ENCODE results near the gene CHD9.
"Not testable (repeated sequence)": the region's sequence is repeated elsewhere in the genome, so short reads cannot be mapped to it uniquely, and the experiment has no call there.

CHD9 gene

DNA sequence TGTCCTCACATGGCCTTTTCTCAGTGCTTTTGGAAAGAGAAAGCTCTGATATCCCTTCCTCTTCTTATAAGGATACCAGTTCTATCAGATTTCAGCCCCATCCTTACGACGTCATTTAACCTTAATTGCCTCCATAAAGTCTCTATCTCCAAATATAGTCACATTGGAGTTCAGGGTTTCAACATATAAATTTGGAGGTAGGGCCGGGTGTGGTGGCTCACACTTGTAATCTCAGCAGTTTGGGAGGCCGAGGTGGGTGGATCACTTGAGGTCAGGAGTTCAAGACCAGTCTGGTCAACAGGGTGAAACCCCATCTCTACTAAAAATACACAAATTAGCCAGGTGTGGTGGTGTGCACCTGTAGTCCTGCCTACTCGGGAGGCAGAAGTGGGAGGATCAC is 7.3 kb upstream of the CHD9 start:
- not testable (repeated sequence) for FAIRE-seq

DNA sequence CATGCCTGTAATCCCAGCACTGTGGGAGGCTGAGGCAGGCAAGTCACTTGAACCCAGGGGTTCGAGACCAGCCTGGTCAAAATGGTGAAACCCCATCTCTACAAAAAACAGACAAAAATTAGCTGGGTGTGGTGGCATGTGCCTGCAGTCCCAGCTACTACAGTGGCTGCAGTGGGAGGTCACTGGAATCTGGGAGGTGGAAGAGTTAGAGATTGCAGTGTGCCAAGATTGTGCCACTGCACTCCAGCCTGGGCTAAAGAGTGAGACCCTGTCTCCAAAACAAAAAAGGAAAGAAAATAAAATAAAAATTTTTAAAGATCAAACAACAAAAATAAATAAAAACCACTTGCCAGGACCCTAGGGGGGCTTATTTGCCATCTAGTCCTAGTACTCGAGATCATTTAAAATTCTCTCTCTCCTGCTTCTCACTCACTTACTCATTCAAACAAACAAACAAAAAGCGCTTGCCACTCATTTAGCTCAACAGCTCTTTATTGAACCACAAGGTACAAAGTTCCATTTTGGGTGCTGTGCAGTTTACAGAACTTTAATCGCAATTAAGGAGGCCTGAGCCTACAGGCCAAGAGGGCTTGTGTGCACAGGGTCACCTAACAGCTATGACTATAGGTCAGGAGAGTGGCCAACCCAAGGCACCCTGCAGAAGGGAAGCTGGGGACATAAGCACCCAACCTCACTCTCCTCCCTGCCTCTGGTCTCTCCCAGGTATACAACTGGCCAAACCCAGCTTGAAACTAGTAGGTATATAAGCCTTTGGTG is 6.5 kb upstream of the CHD9 start:
- FAIRE-seq, result no peak

DNA sequence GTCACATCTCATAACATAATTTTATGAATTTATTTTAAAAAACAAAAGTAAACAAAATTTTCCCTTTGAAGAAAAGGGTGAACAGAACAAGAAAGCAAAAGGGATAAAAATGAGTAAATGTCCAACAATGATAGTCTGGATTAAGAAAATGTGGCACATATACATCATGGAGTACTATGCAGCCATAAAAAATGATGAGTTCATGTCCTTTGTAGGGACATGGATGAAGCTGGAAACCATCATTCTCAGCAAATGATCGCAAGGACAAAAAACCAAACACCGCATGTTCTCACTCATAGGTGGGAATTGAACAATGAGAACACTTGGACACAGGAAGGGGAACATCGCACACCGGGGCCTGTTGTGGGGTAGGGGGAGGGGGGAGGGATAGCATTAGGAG is 3.5 kb upstream of the CHD9 start:
- FAIRE-seq, result not testable (repeated sequence)

DNA sequence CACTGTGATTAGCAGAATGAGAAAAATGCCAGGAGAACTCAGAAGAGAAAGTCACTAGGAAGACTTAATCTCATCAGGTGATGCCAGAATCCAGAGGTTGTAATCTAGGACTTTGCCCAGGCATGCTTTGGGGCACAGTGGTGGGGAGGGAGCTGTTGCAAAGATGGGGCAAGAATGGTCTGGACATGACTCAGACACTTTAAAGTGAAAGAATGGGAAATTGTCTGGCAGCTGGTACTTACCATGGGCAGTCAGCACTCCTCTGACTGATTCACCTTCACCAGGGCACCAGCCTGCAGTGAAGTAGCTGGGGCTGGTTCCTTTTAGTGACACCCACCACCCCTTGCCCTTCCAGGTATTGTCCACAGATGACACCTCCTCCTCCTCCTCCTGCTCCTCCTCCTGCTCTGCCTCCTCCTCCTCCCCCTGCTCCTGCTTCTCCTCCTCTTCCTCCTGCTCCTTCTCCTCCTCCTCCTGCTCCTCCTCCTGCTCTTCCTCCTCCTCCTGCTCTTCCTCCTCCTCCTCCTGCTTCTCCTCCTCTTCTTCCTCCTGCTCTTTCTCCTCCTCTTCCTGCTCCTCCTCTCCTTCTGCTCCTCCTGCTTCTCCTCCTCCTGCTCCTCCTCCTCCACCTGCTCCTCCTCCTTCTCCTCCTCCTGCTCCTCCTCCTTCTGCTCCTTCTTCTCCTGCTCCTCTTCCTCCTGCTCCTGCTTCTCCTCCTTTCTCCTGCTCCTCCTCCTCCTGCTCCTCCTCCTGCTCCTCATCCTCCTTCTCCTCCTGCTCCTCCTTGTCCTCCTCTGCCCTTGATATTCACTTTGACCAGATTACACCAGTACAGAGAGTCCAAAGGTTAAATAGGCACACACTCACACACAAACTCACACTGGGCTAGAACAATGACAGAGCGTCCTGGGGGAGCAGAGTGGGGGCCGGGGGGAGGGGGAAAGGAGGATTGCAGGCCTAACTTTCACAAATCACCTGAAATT is 2.0 kb upstream of the CHD9 start, which contains the start of gene CHD9NB:
Gene CHD9NB, minus strand, starts transcription at position 379 of the 983 bp plus-strand sequence. CDS start 8,739 bp downstream, outside the sequence.
- no peak for FAIRE-seq

DNA sequence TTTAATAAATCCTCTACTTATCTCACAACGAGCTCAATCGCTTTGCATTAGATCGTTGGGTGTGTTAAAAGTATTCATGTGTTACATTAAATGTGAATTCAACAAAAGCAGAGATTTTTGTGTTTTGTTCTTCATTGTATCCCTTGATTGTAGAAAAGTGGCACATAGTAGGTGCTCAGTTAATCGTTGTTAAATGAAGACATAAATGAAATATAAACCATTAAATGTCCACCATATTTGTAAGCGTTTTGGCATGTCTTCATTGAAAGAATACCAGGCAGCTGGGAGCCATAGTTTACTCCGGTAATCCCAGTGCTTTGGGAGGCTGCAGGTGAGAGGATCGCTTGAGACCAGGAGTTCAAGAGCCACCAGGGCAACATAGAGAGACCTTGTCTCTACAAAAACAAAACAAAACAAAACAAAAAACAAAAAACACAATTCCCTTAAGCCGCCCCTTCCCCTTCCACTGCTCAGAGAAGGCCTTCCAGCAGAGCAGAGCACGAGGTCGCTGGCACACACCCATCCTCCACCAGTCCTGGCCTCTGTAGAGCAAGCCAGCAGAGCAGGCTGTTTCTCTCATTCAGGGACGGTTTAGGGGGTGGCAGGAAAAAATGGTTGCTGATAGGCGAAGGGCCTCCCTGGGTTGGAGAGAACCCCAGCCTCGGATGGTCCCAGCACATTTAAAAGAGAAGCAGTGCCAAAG is 673 bp upstream of the CHD9 start:
- no peak for FAIRE-seq

DNA sequence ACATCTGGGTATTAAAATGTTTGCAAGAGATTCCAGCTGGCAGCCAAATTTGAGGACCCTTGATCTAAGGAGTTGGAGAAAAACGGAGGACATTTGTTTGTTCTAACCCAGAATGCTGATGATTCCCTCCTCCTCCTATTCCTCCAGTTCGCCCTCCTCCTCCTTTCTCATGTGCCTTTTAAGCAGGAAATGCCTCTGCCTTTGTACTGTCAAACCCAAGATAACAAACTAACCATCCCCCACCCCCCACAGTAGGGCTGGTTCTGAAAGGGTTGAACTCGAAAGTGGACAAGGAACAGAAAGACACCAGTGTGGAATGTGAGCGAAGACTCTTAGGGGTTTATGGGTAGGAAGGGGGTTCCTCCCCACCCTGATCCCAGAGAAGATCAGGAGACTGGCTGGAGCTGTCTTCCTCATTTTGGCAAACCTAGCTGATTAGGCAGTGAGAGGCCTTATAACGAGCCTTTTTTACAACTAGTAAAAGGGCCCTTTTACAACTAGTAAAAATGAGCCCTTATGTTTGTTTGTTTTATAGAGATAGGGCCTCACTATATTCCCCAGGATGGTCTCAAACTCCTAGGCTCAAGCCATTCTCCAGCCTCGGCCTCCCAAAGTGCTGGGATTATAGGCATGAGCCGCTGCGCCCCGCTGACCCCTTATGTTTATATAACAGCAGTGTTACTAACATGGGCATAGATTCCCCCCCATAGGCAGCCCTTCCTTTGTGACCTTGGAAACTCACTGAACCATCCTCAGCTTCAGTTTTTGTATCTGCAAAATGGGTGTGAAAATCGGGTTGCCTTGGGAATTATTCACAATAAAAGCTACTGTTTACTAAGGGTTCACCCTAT is 975 bp downstream of the CHD9 start:
- FAIRE-seq, result no peak

DNA sequence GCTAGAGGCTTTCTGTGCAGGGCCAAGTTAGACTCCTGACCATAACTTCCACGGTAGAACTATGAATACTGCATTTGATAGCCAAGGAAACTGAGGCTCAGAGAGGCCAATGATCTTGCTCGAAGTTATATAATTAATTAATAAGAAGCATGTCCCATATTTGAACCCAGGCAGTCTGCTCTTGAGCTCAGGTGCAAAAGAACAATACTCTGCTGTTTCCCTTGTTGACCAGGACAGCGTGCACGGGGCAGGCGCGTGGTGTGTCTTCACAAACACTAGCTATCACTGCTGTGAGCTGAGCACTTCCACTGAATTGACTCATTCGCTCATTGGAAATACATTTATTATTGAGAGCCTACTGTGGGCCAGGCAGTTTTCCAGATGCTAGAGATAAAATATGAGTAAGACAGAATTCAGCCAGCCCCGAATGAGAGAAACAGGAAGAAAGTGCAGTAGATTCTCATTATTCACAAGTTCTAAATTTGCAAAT is 1.6 kb downstream of the CHD9 start:
- FAIRE-seq, result no peak

DNA sequence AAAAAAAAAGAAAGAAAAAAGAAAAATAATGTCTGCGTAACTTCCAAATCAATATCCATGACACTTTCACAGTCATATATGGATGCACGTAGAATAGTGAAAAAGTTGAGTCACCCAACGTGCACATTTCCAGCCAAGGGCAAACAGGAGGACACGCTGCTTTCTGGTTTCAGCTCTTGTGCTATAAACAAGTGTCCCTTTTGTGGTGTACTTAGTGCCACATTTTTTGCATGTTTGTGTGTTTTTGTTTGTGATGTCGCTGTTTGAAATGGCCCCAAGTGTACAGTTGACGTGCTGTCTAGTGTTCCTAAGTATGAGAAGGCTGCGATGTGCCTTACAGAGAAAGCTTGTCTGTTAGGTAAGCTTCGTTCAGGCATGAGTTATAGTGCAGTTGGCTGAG is 2.9 kb downstream of the CHD9 start:
- no peak for FAIRE-seq

DNA sequence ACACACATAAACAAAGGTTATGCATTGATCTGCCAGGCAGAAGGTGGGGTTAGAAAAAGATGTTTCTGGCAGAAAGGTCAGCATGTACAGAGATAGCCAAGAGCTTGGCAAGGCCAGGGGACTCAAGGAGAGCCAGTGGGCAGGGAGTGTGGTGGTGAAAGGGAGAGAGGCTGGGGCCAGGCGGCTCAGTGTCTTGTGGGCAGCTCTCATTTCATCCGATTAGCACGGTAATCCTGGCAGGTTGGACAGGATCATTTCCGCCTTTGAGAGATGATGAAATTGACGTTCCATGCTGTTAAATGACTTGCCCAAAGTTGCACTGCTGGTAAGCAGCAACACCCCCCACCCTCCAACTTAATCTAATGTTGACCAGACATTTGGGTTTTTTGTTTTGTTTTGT is 3.6 kb downstream of the CHD9 start:
- no peak for FAIRE-seq

DNA sequence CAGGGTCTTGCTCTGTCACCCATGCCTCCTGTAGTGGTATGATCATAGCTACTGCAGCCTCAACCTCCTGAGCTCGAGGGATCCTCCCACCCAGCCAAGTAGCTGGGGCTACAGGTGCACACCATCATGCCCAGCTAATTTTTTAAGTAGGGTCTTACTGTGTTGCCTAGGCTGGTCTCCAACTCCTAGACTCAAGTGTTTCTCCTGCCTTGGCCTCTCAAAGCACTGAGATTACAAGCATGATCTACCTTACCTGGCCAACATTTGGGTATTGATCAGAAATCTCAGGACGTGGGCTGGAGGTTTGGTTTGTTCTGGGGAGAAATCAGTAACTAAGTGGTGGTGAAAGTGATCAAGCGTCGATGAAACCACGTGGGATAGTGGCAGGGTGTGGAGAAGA is 4.1 kb downstream of the CHD9 start:
- FAIRE-seq, result no peak

DNA sequence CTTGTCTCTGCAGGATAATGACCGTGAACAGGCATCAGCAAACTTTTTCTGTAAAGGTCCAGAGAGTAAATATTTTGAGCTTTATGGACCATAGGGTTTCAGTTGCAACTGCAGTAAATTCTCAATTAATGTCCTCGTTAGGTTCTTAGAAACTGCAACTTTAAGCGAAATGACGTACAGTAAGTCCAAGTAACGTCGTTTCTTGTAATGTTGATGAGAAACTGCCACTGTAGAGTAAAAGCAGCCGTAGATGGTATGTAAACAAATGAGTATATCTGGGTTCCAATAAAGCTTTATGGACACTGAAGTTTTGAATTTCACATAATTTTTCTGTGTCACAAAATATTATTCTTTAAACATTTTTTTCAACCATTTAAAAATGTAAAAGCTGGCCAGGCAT is 4.9 kb downstream of the CHD9 start:
- FAIRE-seq, result no peak

DNA sequence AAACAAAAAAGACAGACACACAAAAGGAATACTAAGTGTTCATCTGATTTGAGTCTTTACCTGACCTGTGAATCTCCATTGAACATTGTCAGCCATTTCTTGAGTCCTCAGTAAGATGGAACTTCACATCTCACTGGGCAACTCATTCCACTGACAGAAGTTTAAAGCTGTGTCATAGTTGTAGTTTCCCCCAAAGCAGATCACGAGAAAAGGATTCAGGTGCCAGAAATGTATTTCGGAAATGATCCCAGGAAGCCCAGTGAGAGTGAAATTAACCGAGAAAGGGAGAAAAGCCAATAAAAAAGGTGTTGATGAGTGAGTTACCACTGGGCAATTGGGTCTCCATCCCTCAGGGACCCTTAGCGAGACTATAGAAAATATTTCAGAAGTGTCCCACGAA is 6.5 kb downstream of the CHD9 start:
- no peak for FAIRE-seq

DNA sequence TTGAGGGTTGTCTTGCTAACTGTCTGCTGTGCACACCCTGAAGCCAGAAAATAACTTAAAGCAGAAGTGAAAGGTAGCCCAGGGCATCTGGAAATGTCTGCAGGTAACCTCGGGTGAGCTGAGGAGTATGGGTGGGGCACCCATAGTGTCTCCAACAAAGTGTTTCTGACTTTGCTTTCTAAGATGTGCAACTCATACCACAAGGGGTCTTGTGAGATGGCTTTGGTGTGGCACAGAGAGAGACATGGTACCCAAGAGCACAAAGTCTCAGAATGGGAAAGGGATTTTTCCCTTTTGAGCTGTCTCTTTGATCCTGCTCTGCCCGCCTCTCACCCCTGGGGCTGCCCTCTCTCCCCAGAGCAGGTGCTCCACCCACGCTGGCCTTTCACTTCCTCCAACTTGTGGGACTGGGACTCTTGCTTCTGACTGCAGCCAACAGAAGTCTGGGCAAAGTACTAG is 6.9 kb downstream of the CHD9 start:
- no peak for FAIRE-seq

DNA sequence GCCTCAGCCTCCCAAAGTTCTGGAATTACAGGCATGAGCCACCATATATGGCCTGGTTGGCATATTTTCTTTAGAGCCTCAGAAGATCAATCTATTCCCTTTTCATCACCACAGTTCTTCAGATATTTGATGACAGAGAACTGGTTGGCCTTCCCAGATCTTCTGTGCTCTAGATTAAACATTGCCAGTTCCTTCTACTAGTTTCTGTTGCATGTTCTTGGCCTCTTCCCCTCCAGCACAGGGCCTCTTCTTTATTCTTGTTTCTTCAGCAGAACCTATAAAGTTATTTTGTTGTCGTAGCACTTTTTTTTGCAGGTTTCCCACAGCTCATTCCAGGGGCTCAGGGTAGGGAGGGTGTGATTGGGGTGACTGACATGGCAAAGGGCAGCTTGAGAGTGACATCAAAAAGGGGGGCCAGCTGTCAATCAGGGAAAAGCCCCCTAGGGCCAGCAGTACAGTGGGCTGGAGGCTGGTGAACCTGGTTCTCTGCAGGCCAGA is 9.3 kb downstream of the CHD9 start:
- no peak for FAIRE-seq

DNA sequence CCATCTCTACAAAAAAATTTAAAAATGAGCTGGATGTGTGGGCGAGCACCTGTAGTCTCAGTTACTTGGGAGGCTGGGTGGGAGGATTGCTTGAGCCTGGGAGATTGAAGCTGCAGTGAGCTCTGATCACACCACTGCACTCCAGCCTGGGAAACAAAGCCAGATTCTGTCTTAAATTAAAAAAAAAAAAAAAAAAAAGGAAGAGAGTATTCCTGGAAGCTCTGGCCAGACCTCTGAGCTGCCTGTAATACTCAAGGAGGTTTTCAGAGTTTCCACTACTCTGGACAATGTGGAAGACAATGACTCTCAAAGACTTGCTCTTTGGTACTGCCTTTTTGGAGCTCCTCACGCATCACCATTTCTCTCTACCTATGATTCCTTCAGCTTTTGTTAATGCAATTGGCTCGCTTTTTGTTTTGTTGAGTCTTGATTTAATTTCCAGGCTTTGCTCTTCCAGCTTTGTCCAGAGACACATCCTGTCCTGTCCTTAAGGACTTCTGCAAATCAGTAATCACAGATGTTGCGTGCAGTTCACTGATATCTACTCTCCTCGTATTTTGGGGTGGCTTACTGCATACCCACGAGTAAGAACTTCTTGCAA is 10.8 kb downstream of the CHD9 start:
- no peak for FAIRE-seq

DNA sequence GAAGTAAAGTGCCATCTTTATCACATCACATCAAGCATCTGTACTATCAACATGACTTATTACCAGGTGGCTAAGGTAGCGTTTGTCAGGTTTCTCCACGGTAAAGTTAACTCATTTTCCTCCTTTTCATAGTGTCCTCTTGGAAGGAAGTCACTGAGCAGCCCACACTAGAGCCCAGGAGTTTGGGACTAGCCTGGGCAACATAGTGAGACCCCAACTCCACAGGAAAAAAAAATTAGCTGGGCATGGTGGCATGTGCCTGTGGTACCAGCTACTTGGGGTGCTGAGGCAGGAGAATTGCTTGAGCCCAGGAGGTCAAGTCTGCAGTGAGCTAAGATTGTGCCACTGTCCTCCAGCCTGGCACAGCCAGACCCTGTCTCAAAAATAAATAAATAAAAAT is 12.9 kb downstream of the CHD9 start:
- FAIRE-seq, result no peak

DNA sequence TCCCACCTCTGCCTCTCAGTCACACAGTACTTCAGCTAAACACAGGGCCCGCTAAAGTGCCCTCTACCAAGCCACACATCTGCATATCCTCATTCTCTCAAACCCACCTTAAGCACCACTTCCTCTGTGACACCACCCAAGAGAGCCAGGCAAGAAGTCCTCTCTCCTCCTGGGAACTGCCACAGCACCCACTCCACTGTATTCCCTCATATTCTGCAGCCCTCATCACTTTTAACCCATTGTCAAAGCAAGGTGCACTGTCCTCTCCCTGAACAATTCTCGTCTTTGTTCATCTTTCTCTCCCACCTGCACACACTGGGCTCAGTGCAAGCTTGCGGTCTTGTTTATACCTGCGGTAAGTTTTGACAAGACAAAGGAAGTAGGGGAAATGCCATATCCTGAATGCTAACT is 13.6 kb downstream of the CHD9 start:
- no peak for FAIRE-seq

DNA sequence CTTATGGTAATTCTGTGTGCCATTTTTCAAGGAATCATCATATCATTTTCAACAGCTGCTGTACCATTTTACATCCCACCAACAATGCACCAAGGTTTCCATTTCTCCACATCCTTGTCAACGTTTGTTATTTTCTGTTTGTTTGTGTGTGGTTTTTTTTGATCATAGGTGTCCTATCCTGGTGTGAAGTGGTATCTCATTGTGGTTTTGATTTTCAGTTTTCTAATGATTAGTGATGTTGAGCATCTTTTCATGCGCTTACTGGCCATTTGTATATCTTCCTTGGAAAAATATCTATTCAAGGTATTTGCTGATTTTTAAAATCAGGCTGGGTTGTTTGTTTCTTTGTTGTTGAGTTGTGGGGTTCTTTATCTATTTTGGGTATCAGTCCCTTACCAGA is 15.0 kb downstream of the CHD9 start:
- no peak for FAIRE-seq

DNA sequence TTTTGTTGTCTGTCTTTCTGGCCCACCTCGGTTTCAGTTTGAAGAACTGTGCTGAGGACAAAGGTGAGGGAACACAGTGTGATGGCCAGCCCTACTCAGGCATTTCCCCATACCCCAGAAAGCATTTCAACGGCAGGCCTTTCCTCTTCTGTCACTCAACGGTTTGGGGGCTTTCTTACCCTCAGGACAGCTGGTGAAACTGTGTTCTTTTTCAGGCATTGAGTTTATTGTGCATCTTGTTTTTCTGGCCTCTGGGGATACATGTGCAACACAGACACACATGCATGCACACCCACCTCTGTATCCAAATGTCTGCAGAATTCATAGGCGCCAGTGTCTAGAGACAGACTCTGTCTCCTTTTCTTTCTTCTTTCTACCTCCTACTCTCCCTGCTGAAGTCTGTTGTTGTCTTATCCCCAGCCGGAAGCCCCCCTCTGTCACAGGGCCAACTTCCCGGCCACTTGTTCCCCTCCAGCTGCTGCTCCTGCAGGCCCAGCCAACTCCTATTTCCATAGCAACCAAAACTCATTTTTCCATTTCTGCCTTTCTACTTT is 17.0 kb downstream of the CHD9 start:
- no peak for FAIRE-seq

DNA sequence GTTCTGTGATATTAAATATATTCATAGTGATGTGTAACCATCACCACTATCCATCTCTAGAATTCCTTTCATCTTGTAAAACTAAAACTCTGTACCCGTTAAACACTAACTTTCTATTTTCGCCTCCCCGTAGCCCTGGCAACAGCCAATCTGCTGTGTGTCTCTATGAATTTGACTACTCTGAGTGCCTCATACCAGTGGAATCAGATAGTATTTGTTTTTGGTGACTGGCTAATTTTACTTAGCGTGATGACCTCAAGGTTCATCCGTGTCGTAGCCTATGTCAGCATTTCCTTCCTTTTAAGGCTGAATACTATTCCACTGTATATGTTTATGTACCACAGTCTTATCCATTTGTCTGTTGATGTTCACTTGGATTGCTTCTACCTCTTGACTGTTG is 18.2 kb downstream of the CHD9 start:
- FAIRE-seq, result no peak

DNA sequence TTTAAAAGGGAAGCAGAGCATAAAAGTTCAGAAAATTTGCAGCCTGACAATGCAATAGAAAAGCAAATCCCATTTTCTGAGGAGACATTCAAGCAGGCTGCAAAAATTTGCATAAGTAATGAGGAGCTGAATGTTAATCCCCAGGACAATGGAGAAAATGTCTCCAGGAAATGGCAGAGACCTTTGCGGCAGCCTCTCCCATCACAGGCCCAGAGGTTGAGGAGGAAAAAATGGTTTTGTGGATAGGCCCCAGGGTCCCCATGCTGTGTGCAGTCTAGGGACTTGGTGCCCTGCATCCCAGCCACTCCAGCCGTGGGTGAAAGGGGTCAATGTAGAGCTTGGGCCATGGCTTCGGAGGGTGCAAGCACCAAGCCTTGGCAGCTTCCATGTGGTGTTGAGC is 19.5 kb downstream of the CHD9 start:
- not testable (repeated sequence) for FAIRE-seq

All from colon (tissue), 2 donors.